NCI-H2196 treated with DMSO at 0.1 percent for 48 hours (cell line): ENCODE data around the gene DNM2.
"Not testable (repeated sequence)": the region's sequence is repeated elsewhere in the genome, so short reads cannot be mapped to it uniquely, and the experiment has no call there.

Experiments
- DNase-seq: peaks from one replicate; lab custom pipeline; 2025; ENCODE audit not compliant: unreplicated experiment; lab: John Stamatoyannopoulos, UW

DNM2 gene

GRCh38 chr19:10724573-10725071 is 6.7 kb downstream of the DNM2 start:
- DNase-seq, result no peak

- no peak for DNase-seq
Observed at GRCh38 chr19:10725415-10725814, 7.5 kb downstream of the DNM2 start.

- no peak for DNase-seq
Observed at GRCh38 chr19:10726268-10726667, 8.4 kb downstream of the DNM2 start.

- DNase-seq, result no peak
Observed at GRCh38 chr19:10727685-10728201, 9.9 kb downstream of the DNM2 start.

- DNase-seq, result no peak
Observed at GRCh38 chr19:10729411-10729810, 11.5 kb downstream of the DNM2 start.

GRCh38 chr19:10730932-10731331 is 13.1 kb downstream of the DNM2 start:
- no peak for DNase-seq

GRCh38 chr19:10735741-10736140 is 17.9 kb downstream of the DNM2 start:
- no peak for DNase-seq

GRCh38 chr19:10736189-10736588 is 18.3 kb downstream of the DNM2 start:
- no peak for DNase-seq

GRCh38 chr19:10736916-10737551 is 19.2 kb downstream of the DNM2 start:
- DNase-seq, result no peak

GRCh38 chr19:10737722-10738121 is 19.8 kb downstream of the DNM2 start:
- DNase-seq, result no peak

- DNase-seq, result no peak
Observed at GRCh38 chr19:10740798-10741197, 22.9 kb downstream of the DNM2 start.

- DNase-seq, result no peak
Observed at GRCh38 chr19:10742476-10742875, 24.6 kb downstream of the DNM2 start.

- DNase-seq, result no peak
Observed at GRCh38 chr19:10744253-10744798, 26.4 kb downstream of the DNM2 start.

- DNase-seq, result no peak
Observed at GRCh38 chr19:10744801-10745293, 27.0 kb downstream of the DNM2 start.

GRCh38 chr19:10746437-10746836 is 28.6 kb downstream of the DNM2 start:
- DNase-seq, result not testable (repeated sequence)

GRCh38 chr19:10747271-10747670 is 29.4 kb downstream of the DNM2 start:
- no peak for DNase-seq

GRCh38 chr19:10747674-10748073 is 29.8 kb downstream of the DNM2 start:
- DNase-seq, result no peak

GRCh38 chr19:10748195-10748926 is 30.5 kb downstream of the DNM2 start:
- no peak for DNase-seq

GRCh38 chr19:10748927-10749434 is 31.1 kb downstream of the DNM2 start:
- DNase-seq, result peak; percentile 75

GRCh38 chr19:10749435-10750384 is 31.8 kb downstream of the DNM2 start:
- peak; percentile 18 for DNase-seq
